GM18868 (cell line): Measurements from ENCODE around the gene TIMELESS.
"Not testable (repeated sequence)": the region's sequence is repeated elsewhere in the genome, so short reads cannot be mapped to it uniquely, and the experiment has no call there.

Source experiments
- ATAC-seq: cut with Tn5 transposase; IDR thresholded peaks from one replicate; pipeline ENCODE4 v1.9.1; 2021; ENCODE audit warnings: mild to moderate bottlenecking, moderate library complexity; ENCODE audit not compliant: unreplicated experiment

TIMELESS gene

GRCh38 chr12:56469007-56469930 is 20.0 kb upstream of the TIMELESS start:
- no peak for ATAC-seq

- peak; percentile 87 for ATAC-seq
These were observed 19.2 kb upstream of the TIMELESS start, which contains the start of gene SPRYD4 for GRCh38 chr12:56468216-56469006. TSS of gene SPRYD4 (plus strand) at chr12:56468578. CDS start at chr12:56468592, 14 bp downstream.

- ATAC-seq = no peak
These were observed 13.3 kb upstream of the TIMELESS start for GRCh38 chr12:56462565-56462964.

- no peak for ATAC-seq
These were observed 12.3 kb upstream of the TIMELESS start for GRCh38 chr12:56461235-56462159.

- ATAC-seq = no peak
These were observed 8.6 kb upstream of the TIMELESS start for GRCh38 chr12:56457817-56458216.

- no peak for ATAC-seq
These were observed 5.3 kb upstream of the TIMELESS start, which contains the start of gene MIP for GRCh38 chr12:56454557-56454956. TSS of gene MIP (minus strand) at chr12:56454657. CDS start at chr12:56454613, 44 bp downstream.

GRCh38 chr12:56451147-56451546 is 1.9 kb upstream of the TIMELESS start:
- no peak for ATAC-seq

GRCh38 chr12:56450241-56450640 is 1.0 kb upstream of the TIMELESS start:
- no peak for ATAC-seq

- ATAC-seq = no peak
These were observed 377 bp upstream of the TIMELESS start for GRCh38 chr12:56449622-56449984.

- not testable (repeated sequence) for ATAC-seq
These were observed 6.0 kb downstream of the TIMELESS start for GRCh38 chr12:56443208-56443607.

GRCh38 chr12:56437430-56438176 is 11.6 kb downstream of the TIMELESS start:
- ATAC-seq = no peak

GRCh38 chr12:56434828-56435227 is 14.4 kb downstream of the TIMELESS start:
- no peak for ATAC-seq

- no peak for ATAC-seq
These were observed 17.4 kb downstream of the TIMELESS start for GRCh38 chr12:56431850-56432249.

GRCh38 chr12:56431288-56431687 is 17.9 kb downstream of the TIMELESS start:
- no peak for ATAC-seq

GRCh38 chr12:56425940-56426438 is 23.2 kb downstream of the TIMELESS start:
- no peak for ATAC-seq

GRCh38 chr12:56425193-56425592 is 24.0 kb downstream of the TIMELESS start:
- ATAC-seq = no peak

GRCh38 chr12:56420411-56420810 is 28.8 kb downstream of the TIMELESS start:
- no peak for ATAC-seq

GRCh38 chr12:56417739-56418138 is 31.5 kb downstream of the TIMELESS start:
- ATAC-seq = no peak

- ATAC-seq = no peak
These were observed 34.8 kb downstream of the TIMELESS start for GRCh38 chr12:56414401-56414800.

- ATAC-seq = no peak
These were observed 35.8 kb downstream of the TIMELESS start for GRCh38 chr12:56413392-56413791.
